Measurements from ENCODE around the gene CEP170.
A peak's percentile ranks its signal among the peaks of the same experiment; 100 is the strongest.
"Not testable (repeated sequence)": the region's sequence is repeated elsewhere in the genome, so short reads cannot be mapped to it uniquely, and the experiment has no call there.

CEP170 gene

GRCh38 chr1:243164911-243165310 is 90.2 kb downstream of the CEP170 start:
- not testable (repeated sequence) for DNase-seq

GRCh38 chr1:243150906-243151305 is 104.2 kb downstream of the CEP170 start:
- not testable (repeated sequence) for DNase-seq

- DNase-seq, result not testable (repeated sequence)
Observed at GRCh38 chr1:243149120-243149519, 106.0 kb downstream of the CEP170 start.

- not testable (repeated sequence) for DNase-seq
Observed at GRCh38 chr1:243147351-243147750, 107.7 kb downstream of the CEP170 start.

- not testable (repeated sequence) for DNase-seq
Observed at GRCh38 chr1:243140498-243140897, 114.6 kb downstream of the CEP170 start.

DNA sequence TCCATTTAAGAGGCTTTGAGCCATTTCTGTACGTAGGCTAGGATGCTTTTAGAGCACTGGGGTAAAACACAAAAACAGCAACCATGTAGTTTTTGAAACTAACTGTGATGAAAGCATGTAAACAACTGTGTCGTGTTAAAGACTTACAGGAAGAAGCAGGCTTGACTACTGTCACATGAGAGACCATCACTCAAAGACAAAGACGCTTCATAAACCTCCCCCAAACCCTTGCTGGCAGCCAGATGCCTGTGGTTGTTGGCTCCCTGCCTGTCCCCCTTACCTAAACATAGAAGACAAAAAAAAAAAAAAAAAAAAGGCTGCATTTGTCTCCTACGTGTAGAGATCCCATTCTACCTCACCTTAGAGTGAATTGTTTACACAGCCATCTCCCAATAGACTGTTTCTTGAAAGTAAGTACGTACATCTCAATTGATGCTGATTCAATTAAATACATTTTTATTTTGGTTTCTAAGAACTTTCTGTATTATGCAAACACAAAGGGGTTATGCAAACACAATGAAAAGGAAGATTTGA is 132.1 kb downstream of the CEP170 start:
- not testable (repeated sequence) for DNase-seq

DNA sequence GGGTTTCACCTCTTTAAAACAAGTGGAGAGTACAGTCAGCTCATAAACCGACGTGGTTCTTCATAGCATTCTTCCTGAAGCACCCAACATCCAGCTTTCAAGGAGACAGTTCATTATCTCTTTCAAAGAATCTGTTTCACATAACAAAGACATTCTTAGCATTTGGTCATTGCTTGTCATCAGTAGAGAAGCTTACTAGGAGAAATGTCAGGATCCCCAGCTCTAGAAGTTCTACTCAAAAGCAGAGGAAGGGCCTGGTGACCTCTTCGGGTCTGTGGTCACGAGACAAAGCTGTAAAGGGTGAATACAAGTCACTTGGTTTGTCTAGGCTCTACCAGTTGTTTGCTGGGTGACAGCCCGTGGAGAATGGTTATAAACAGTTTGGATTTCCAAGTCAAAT is 133.1 kb downstream of the CEP170 start:
- not testable (repeated sequence) for DNase-seq

GRCh38 chr1:243118601-243119322 is 136.3 kb downstream of the CEP170 start:
- not testable (repeated sequence) for DNase-seq

DNA sequence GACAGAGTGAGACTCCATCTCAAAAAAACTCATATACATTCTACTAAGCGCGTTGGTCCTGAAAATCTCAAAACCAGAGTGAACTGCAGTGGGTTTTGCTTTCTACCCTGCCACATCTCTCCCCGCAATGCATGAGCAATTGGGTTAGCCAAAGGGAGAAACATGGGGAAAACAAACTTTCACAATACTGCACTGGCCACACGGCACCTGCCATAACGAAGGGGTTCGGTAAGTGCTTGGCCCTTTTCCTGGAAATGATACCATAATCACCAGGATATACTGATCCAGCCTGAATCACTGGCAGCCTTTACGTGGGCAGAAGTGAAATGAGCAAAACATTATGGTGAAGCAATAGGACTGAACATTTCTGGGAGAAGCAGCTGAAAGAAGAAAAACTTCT is 138.9 kb downstream of the CEP170 start:
- DNase-seq, result not testable (repeated sequence)

GRCh38 chr1:243114769-243115168 is 140.3 kb downstream of the CEP170 start:
- not testable (repeated sequence) for DNase-seq

DNA sequence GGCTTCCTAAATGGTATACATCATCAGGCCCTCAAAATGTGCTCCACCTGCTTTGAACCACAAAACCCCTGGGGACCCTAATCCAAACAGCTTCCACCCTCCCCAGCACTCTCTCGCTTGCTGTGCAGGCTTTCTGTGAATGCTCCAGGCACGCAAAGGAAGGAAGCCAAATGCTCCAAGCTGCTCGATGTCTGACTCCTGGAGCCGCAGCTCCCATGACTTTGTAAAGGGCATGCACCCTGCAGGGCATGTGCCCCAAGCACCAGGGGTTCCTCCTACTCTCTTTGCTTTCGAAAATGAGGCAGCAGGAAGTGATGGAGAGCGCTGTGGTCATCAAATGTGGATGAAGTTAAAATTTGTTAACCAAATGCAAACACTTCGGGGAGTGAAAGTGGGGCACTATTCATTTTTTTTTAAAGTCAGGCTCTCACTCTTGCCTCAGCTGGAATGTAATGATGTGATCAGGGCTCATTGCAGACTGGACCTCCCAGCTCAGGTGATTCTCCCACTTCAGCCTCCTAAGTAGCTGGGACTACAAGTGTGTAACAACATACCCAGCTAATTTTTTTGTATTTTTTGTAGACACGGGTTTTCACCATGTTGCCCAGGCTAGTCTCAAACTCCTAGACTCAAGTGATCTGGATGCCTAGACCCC is 140.9 kb downstream of the CEP170 start:
- not testable (repeated sequence) for DNase-seq

DNA sequence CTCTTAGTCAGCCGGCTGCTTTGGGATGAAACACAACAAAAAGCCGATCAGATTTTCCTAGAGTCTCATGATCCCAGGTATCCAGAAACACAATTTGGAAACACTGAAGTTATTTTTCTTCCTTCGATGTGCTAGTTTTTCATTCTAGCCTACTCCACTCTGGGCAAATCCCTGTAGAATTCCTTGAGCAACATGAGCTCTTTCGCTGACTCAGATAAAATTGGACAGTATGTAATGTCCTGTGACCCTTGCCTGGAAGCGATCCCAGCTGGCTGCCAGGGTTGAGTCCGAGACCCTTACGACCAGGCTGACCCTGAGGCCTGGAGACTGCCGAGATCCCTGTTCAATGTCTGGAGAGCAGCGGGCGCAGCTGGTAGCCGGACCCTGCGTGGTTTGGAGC is 147.9 kb downstream of the CEP170 start:
- not testable (repeated sequence) for DNase-seq

GRCh38 chr1:243105652-243106332 is 149.3 kb downstream of the CEP170 start:
- not testable (repeated sequence) for DNase-seq

DNA sequence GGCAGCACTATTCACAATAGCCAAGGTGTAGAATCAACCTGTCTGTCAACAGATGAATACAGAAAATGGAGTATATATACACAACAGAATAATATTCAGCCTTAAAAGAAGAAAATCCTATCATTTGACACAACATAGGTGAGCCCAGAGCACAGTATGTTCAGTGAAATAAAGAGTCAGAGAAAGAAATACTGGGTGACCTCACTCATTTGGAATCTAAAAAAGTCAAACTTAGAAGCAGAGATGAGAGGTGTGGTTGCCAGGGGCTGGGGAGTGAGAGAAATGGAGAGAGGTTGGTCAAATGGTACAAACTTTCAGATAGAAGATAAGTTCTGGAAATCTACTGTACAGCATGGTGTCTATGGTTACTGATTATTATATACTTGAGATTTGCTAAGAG is 150.0 kb downstream of the CEP170 start:
- DNase-seq, result not testable (repeated sequence)

DNA sequence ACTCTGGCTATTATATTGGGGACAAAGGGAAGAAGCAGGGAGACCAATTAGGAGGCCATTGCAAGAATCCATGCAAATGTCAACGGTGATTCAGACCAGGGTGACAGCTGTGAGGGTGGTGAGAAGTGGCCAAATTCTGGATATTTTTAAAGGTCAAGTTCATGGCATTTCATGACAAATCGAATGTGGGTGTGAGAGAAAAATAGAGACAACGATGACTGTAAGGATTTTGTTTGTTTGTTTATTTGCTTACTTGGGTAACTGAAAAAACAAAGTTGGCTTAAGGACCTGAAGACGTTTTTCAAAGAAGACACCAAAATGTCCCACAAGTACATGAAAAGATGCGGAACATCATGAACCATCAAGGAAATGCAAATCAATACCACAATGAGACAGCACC is 150.6 kb downstream of the CEP170 start:
- not testable (repeated sequence) for DNase-seq

DNA sequence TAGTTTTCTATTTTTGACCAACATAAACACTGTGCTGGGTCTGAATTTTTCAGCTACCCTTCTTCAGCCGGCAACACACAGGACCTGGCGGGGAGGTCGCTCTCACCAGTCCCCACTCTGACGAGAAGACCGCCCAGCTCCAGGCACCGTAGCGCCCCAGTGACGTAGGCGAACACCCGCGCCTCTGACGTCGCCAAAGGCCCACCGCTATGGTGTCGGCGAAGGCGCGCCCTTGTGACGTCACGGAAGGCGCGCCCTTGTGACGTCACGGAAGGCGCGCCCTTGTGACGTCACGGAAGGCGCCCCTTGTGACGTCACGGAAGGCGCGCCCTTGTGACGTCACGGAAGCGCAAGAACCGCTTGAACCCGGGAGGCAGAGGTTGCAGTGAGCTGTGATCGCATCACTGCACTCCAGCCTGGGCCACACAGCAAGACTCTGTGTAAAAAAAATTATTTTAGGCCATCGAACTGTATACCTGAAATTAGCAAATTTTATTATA is 153.5 kb downstream of the CEP170 start:
- peak; percentile 76 for DNase-seq

- not testable (repeated sequence) for DNase-seq
Observed at GRCh38 chr1:243087368-243087767, 167.7 kb downstream of the CEP170 start.
